22Rv1 (cell line): ENCODE results near the gene OTX2.

Experiments
- CTCF ChIP-seq: fragments of 450-650 bp; IDR thresholded peaks from 2 replicates; pipeline ENCODE4 v1.5.1; 2017; ENCODE audit warnings: mild to moderate bottlenecking
- ZFX ChIP-seq: fragments of 450-650 bp; IDR thresholded peaks from 2 replicates; pipeline ENCODE4 v1.6.1; 2017; ENCODE audit warnings: antibody characterized with exemption, borderline replicate concordance

- no peak for TF ChIP-seq CTCF
- no peak for TF ChIP-seq ZFX
Measured at GRCh38 chr14:56795284-56795622, 15.0 kb downstream of the OTX2 start.
